Activated naive CD4-positive, alpha-beta T cell treated with anti-CD3 and anti-CD28 coated beads for 36 hours (primary cell): ENCODE data around the gene NDUFB7. TPM values are rescaled to one million over a fixed set of nuclear protein-coding genes. Genes with fewer than 3 reads are reported as not detected.
"Not testable (repeated sequence)": the region's sequence is repeated elsewhere in the genome, so short reads cannot be mapped to it uniquely, and the experiment has no call there.

Experiments used
- CTCF ChIA-PET: fragments of 350-600 bp; sonication (Branson Sonifier 250); formaldehyde crosslinking; loops from one replicate; lab custom pipeline; 2021; ENCODE audit warnings: antibody characterized with exemption; lab: Charles Lee
- DNase-seq: peaks from one replicate; pipeline ENCODE4 v3.0.0-alpha.2; 2020
- H3K27ac Mint-ChIP-seq: one replicate; pipeline ENCODE4 v1.8.0; 2021; ENCODE audit warnings: mild to moderate bottlenecking, mixed read lengths
- H3K27me3 Mint-ChIP-seq: one replicate; pipeline ENCODE4 v1.8.0; 2021; ENCODE audit warnings: low read depth, mixed read lengths
- H3K36me3 Mint-ChIP-seq: one replicate; pipeline ENCODE4 v1.8.0; 2021; ENCODE audit warnings: low read depth, mixed read lengths
- H3K4me1 Mint-ChIP-seq: one replicate; pipeline ENCODE4 v1.8.0; 2021; ENCODE audit warnings: low read depth, mixed read lengths
- H3K4me3 Mint-ChIP-seq: one replicate; pipeline ENCODE4 v1.8.0; 2021; ENCODE audit warnings: mild to moderate bottlenecking, moderate library complexity, mixed read lengths
- H3K9me3 Mint-ChIP-seq: one replicate; pipeline ENCODE4 v1.8.0; 2021; ENCODE audit warnings: mixed read lengths
- intact Hi-C: fragments of 100-400 bp; cut with micrococcal nuclease; formaldehyde crosslinking; loops from one replicate; pipeline ENCODE4 v1.15.1; 2023
- total RNA-seq, 2 experiments: library from RNA; stranded (reverse); gene quantifications; one replicate each; pipeline ENCODE4 v1.2.3, GENCODE V29; 2021

Gene NDUFB7
- total RNA-seq, 2 experiments from 2014 or later = 117 to 123 TPM

DNA sequence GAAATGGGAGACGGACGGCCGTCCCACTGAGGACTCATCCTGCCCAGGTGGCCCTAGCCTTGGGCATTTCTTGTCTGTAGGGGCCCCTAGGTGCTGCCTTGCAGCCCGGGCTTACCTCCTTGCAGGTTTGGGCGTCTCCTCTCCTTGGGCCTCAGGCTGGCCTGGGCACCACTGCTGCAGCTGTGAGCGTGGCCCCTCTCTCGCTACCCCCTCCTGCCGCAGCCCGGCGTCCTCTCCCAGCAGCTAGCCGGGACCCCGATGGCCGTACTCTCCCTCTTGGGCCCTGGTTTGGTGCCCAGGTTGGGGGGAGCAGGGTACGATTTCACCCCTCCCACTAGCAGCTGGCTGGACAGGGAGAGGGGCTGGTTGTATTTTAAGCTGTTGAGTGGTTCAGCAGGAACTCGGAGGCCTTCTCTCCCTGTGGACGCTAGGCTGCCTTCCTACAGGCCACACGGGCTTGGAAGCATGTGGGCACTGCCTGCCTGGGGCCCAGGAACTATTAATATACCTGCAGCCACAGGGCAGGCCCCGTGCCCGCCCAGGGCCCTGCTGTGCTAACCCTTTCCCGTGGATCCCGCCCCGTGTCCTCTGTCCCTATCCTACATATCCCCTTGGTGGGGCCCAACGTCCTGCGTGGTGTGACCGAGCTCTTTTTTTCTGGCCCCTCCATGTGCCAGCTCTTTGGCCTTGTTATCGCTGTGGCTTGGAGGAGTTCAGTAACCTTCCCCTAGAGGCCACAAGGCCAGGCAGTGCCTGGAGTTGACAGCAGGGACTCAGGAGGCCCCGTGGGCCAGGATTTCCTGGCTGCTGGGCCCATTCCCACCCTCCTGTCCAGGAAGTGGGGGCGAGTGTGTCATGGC is 11.7 kb downstream of the NDUFB7 start:
- Mint-ChIP-seq H3K4me1 (peaks cover 33% of the 10 kb centered on the region), H3K4me3 (no peak overlapping the region), H3K36me3 (peaks cover 3% of the 10 kb centered on the region), H3K27ac (peak overlapping the region; percentile 44), H3K27me3 (no peaks in the 10 kb centered on the region), H3K9me3 (no peaks in the 10 kb centered on the region)
- CTCF ChIA-PET = interaction anchor here (2.1 kb wide), 1 partner anchor 125 kb away, joined by 5 read pairs; no protein-coding TSS in a partner anchor
- no peak for DNase-seq
- intact Hi-C loops = no loop called here

GRCh38 chr19:14558370-14559066 is 13.3 kb downstream of the NDUFB7 start:
- H3K27me3 Mint-ChIP-seq = no peaks in the 10 kb centered on the region
- CTCF ChIA-PET = interaction anchor here (3.5 kb wide), 1 partner anchor 128 kb away, joined by 36 read pairs; no protein-coding TSS in a partner anchor
- H3K4me3 Mint-ChIP-seq = no peak overlapping the region
- no peak for DNase-seq
- H3K4me1 Mint-ChIP-seq = peaks cover 40% of the 10 kb centered on the region
- H3K36me3 Mint-ChIP-seq = no peaks in the 10 kb centered on the region
- no peaks in the 10 kb centered on the region for H3K9me3 Mint-ChIP-seq
- intact Hi-C loops = no loop called here
- peak overlapping the region; percentile 30 for H3K27ac Mint-ChIP-seq

DNA sequence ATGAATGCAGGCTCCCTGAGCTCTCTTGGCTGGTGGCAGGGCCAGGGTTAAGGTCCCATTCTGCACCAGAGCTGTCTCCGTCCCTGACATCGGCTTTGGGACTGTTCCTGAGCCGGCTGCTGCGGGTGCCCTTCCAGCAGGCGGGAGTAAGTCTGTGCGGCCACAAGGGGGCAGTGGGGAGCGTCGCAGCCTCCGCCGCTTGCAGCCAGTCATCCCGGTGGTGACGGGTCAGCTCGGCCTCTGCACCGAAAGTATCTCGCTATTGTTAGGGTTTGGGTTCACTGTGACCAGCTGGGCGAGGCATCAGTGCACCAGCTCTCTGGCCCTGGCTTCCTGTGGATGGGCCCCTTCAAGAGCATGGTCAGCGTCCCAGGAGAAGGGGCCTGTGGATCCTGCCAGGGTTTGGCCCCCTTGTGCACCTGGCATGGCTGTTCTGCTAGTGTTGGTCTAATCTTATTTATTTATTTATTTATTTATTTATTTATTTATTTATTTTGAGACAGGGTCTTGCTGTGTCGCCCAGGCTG is 15.1 kb downstream of the NDUFB7 start:
- CTCF ChIA-PET = interaction anchor here (0.6 to 3.6 kb wide), 21 partner anchors 9 to 420 kb away, joined by 3 to 36 read pairs (median 4); partner anchors contain the start of genes NDUFB7 and ZNF333
- Mint-ChIP-seq H3K9me3 (no peaks in the 10 kb centered on the region), H3K36me3 (no peaks in the 10 kb centered on the region), H3K27ac (no peak overlapping the region), H3K27me3 (no peaks in the 10 kb centered on the region), H3K4me1 (peaks cover 53% of the 10 kb centered on the region), H3K4me3 (no peak overlapping the region)
- intact Hi-C loops = loop anchor here (1.0 kb wide), 1 partner anchor 130 kb away; no protein-coding TSS in a partner anchor
- peak; percentile 79 for DNase-seq

GRCh38 chr19:14555918-14556661 is 15.8 kb downstream of the NDUFB7 start:
- peak overlapping the region; percentile 66 for H3K27ac Mint-ChIP-seq
- H3K27me3 Mint-ChIP-seq = no peaks in the 10 kb centered on the region
- H3K4me3 Mint-ChIP-seq = no peak overlapping the region
- intact Hi-C loops = loop anchor here (1.0 kb wide), 1 partner anchor 130 kb away; no protein-coding TSS in a partner anchor
- peaks cover 58% of the 10 kb centered on the region for H3K4me1 Mint-ChIP-seq
- CTCF ChIA-PET = interaction anchor here (0.6 to 3.6 kb wide), 21 partner anchors 8 to 507 kb away, joined by 3 to 36 read pairs (median 4); partner anchors contain the start of genes NDUFB7 and ZNF333
- H3K9me3 Mint-ChIP-seq = no peaks in the 10 kb centered on the region
- no peaks in the 10 kb centered on the region for H3K36me3 Mint-ChIP-seq
- DNase-seq = no peak

DNA sequence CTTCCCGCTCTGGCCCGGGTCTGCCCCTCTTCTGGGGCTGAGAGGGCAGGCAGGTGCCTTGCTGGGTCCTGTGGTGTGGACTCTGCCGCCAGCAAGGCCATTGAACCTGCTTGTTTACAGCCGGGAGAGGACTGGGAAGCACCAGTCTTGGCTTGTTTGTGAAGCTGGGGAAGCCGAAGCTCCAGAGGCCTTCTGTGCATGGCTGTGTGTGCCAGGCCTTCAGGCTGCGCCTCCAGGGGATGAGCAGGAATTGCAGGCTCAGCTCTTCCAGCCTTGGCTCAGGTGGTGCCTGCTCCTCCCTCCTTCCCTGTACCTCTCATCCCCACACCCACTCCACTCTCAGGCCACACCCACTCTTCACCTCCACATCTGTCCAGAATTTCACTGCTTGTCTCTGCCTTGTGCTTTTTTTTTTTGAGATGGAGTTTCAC is 17.5 kb downstream of the NDUFB7 start:
- CTCF ChIA-PET = interaction anchor here (0.6 to 3.6 kb wide), 5 partner anchors 17 to 556 kb away, joined by 3 to 19 read pairs (median 3); partner anchors contain the start of gene NDUFB7
- intact Hi-C loops = no loop called here
- H3K4me1 Mint-ChIP-seq = peaks cover 65% of the 10 kb centered on the region
- DNase-seq = no peak
- no peak overlapping the region for H3K4me3 Mint-ChIP-seq
- H3K27me3 Mint-ChIP-seq = no peaks in the 10 kb centered on the region
- H3K9me3 Mint-ChIP-seq = no peaks in the 10 kb centered on the region
- H3K36me3 Mint-ChIP-seq = no peaks in the 10 kb centered on the region
- H3K27ac Mint-ChIP-seq = peak overlapping the region; percentile 58

GRCh38 chr19:14553939-14554243 is 18.0 kb downstream of the NDUFB7 start:
- CTCF ChIA-PET = interaction anchor here (0.8 to 1.5 kb wide), 2 partner anchors 132 to 134 kb away, joined by 3 to 8 read pairs; no protein-coding TSS in a partner anchor
- Mint-ChIP-seq H3K4me1 (peaks cover 62% of the 10 kb centered on the region), H3K27ac (no peak overlapping the region), H3K36me3 (no peaks in the 10 kb centered on the region), H3K27me3 (no peaks in the 10 kb centered on the region), H3K4me3 (no peak overlapping the region), H3K9me3 (no peaks in the 10 kb centered on the region)
- DNase-seq = no peak
- intact Hi-C loops = no loop called here

DNA sequence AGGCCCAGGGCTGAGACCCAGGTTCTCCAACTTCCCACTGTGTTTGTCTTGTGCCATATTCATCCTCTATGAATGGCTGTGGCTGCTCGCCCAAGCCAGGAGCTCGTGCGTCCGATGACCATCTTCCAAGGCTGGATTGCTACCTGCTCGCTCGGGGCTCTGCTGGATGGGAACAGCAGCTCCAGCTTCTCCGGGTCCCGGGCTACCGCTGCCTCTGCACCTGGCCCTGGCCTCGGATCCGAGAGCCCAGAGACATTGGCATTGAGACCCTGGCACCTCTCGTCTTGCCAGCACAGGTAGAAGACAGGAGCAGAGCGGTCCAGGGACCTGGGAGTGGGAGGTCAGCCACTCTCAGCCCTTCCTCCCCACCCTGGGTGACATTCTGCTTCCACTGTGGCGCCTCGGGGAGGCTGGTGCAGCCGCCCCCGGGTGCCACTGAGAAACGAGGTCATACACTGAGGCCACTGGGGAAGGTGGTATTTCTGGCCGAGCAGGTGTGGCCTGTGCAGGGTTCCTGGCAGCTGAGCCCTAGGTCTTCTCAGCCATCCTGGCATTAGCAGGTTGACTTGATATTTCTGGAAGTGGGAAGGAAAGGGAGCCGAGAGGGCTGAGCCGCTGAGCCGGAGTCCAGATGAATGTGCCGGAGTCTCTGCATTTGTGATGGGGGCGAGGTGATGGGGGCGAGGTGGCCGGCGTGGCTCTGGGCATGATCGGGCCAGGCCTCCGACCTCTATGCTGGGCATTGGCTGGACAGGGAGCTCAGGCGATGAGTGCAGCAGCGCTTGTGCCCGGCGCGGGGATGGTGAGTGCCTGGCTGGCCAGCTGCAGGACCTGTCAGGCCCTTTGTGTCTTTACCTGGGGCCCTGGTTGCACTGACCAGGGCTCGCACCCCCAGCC is 18.6 kb downstream of the NDUFB7 start:
- peaks cover 60% of the 10 kb centered on the region for H3K4me1 Mint-ChIP-seq
- CTCF ChIA-PET = interaction anchor here (0.8 to 1.5 kb wide), 2 partner anchors 133 to 135 kb away, joined by 3 to 8 read pairs; no protein-coding TSS in a partner anchor
- peak overlapping the region; percentile 30 for H3K27ac Mint-ChIP-seq

DNA sequence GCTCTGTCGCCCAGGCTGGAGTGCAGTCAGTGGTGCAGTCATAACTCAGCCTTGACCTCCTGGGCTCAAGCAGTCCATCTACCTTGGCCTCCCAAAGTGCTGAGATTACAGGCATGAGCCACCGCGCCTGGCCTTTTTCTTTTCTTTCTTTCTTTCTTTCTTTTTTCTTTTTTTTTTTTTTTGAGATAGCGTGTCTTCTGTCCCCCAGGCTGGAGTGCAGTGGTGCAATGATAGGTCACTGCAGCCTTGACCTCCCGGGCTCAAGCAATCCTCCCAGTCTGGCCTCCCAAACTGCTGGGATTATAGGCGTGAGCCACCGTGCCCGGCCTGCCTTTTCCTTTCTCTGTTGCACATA is 19.9 kb downstream of the NDUFB7 start:
- Mint-ChIP-seq H3K27ac (peak overlapping the region; percentile 82), H3K4me1 (peaks cover 58% of the 10 kb centered on the region)
- DNase-seq, H3K4me3 Mint-ChIP-seq, H3K27me3 Mint-ChIP-seq, H3K9me3 Mint-ChIP-seq, intact Hi-C loops, H3K36me3 Mint-ChIP-seq: not testable (repeated sequence)
- CTCF ChIA-PET = interaction anchor here (0.7 to 2.5 kb wide), 5 partner anchors 14 to 544 kb away, joined by 4 to 18 read pairs (median 6); partner anchors contain the start of genes DNAJB1 and NDUFB7

More for the DNA sequence above, 18.6 kb downstream of the NDUFB7 start:
- intact Hi-C loops = no loop called here
- no peak overlapping the region for H3K4me3 Mint-ChIP-seq
- H3K36me3 Mint-ChIP-seq = peaks cover 3% of the 10 kb centered on the region
- no peaks in the 10 kb centered on the region for H3K9me3 Mint-ChIP-seq
- no peaks in the 10 kb centered on the region for H3K27me3 Mint-ChIP-seq
- DNase-seq = no peak

- H3K4me1 Mint-ChIP-seq = peaks cover 55% of the 10 kb centered on the region
- not testable (repeated sequence) for H3K36me3 Mint-ChIP-seq, H3K27me3 Mint-ChIP-seq, H3K9me3 Mint-ChIP-seq, H3K4me3 Mint-ChIP-seq
- H3K27ac Mint-ChIP-seq = peak overlapping the region; percentile 82
- peak; percentile 92 for DNase-seq
- CTCF ChIA-PET = interaction anchor here (0.6 to 2.5 kb wide), 8 partner anchors 13 to 1252 kb away, joined by 3 to 18 read pairs (median 4); partner anchors contain the start of genes DNAJB1 and NDUFB7
- intact Hi-C loops = loop anchor here (2.0 kb wide), 1 partner anchor 45 kb away; no protein-coding TSS in a partner anchor
Measured at GRCh38 chr19:14551134-14552005, 20.5 kb downstream of the NDUFB7 start.

DNA sequence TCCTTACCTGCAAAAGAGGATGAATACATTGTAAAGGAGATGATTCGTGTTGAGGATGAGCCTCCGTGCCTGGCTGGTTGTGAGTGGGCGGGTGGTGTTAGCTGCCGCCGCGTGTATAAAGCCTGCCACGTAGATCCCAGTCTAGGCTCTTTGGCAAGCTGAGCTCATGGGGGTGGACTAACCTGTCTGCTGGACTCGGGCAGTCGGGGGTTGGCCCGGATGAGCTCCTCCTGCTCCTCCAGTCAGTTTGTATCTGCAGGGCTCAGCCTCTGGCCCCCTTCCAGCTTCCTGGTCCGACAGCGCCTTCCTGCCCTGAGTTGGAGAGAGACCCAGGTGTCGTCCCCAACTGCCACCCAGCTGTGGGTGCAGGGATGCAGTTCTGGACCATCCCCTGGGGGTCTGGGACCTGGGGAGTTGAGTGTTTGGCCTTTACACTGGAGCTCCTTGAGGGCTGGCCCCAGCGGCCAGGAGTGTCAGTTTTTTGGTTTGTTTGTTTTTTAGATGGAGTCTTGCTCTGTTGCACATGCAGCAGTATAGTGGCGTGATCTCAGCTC is 21.6 kb downstream of the NDUFB7 start:
- Mint-ChIP-seq H3K27me3 (no peaks in the 10 kb centered on the region), H3K4me1 (peaks cover 51% of the 10 kb centered on the region), H3K9me3 (no peaks in the 10 kb centered on the region), H3K4me3 (no peak overlapping the region), H3K36me3 (peaks cover 5% of the 10 kb centered on the region), H3K27ac (peak overlapping the region; percentile 1)
- no peak for DNase-seq
- intact Hi-C loops = loop anchor here (2.0 kb wide), 1 partner anchor 43 kb away; no protein-coding TSS in a partner anchor
- CTCF ChIA-PET = interaction anchor here (0.6 to 2.5 kb wide), 5 partner anchors 12 to 424 kb away, joined by 3 to 18 read pairs (median 3); no protein-coding TSS in a partner anchor
